T47D (cell line): ENCODE results near the gene CD163.
"Not testable (repeated sequence)": the region's sequence is repeated elsewhere in the genome, so short reads cannot be mapped to it uniquely, and the experiment has no call there.

Source experiments
- DNase-seq, 2 experiments: peaks; one replicate each; pipeline versions ENCODE4 v3.0.0 to v3.0.0-alpha.2; 2011 to 2012; ENCODE audit warnings: low read depth in 1 of 2, low spot score in 1 of 2
- JUND ChIP-seq: IDR thresholded peaks from 2 replicates; pipeline ENCODE4 v1.6.1; 2012; ENCODE audit warnings: low read depth
- in situ Hi-C: cut with HindIII; loops from 2 replicates; pipeline ENCODE4 v1.10.0; 2016; ENCODE audit warnings: low sequenced_read_pairs, low pct_unique_long_range_greater_than_20kb

CD163 gene

DNA sequence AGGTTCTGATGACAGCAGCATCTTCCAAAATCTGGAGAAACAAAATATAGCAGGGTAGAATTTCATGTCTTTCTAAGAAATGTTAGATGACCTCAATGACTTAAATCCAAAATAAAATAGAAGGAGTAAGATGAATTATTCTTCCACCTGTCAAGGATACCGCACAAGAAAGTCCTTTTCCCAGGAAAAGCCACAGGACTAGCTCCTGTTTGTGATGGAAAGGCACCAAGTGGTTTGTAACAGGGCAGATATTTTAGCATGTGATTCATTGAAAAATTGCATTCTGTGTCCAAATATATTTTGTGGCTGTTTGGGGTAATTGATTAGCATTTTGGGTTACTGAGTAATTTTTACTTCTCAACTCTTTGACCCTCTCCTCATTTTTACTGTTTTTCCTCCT is 62.4 kb downstream of the CD163 start:
- DNase-seq, result no peak
- in situ Hi-C loops, result no loop called here
- no peak for TF ChIP-seq JUND

DNA sequence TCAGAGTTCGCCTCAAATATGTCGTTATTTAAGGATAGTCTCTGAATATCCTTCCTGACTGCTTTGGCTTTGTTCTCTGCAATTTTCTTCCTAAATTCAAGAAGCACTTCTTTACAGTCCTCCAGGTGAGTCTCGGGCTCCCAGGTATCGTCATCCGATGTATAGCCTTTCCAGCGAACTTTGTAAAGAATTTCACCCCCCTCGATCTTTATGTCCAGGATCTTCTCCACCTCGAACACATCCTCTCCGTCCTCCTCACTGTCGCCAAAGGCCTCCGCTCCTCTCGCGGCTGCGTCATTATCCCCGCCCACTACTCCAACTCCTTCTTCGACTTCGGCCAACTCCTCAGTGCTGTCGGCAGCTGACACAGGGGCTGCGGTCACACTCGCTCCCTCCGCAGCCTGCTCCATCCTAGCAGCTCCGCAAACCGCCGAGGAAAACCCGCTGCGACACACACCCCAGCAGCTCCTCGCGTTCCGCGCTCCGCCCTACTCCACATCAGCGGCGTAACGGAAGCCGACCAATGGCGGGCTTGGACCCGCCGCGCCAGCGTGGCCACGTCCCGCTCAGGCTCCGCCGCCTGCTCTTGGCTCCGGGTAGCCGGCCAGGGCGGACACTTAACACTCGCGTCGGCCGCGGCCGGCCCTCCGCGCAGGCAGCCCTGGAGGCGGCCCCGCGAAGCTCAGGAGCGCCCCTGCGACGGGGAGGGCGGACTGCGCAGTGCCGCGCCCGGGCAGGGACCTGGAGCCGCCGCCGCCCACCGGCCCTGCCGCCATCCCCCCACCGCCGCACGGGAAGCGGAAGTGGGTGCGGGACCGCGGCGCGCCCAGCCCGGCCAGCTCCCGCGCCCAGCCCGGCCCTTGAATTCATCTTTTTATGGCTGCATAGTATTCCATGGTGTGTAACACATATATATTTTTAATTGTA is 63.7 kb downstream of the CD163 start:
- TF ChIP-seq JUND, result no peak
- no peak for DNase-seq

DNA sequence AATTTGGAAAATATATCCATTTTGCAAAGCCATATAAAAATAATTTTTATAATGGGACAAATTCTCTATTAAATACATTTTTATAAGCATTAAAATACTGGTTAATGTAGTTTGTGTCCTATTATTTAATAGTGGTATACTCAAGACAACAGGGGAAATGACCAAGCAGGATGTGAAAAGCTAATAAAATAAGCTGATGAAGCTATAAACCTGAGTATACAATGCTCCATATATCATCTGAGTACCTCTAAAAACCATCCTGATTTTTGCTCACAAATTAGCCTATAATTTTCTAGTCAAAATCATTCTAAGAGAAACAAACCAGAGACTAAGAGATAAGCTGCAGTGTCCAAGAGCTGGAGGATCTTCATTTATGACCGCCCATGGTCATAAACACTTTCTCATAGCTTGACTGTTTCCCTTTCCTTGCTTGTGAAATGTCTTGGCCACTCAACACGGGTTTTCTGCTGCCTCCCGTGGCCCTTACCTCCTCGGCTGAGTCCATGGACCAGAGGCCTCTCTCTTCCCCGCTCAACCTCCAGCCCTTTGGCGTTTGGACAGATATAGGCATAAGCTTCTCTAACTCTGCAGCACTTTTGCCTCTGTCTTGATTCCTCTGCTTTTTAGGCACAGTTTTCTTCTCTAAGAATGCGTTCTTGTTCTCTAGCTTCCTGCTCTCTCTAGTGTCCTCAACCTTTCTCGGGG is 65.1 kb downstream of the CD163 start:
- in situ Hi-C loops, DNase-seq: not testable (repeated sequence)

More for the DNA sequence above, 63.7 kb downstream of the CD163 start:
- in situ Hi-C loops, result no loop called here

DNA sequence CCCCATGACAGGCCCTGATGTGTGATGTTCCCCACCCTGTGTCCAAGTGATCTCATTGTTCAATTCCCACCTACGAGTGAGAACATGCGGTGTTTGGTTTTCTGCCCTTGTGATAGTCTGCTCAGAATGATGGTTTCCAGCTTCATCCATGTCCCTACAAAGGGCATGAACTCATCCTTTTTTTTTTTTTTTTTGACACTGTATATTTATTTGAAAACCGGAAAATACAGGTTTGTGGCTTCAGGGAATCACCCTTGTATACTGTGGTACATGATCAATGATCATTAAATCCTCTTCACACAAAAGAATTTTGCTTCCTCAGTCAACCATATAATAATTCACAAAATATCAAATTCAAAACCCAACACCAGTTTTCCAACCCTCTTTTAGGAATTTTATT is 66.1 kb downstream of the CD163 start:
- DNase-seq, in situ Hi-C loops: not testable (repeated sequence)

DNA sequence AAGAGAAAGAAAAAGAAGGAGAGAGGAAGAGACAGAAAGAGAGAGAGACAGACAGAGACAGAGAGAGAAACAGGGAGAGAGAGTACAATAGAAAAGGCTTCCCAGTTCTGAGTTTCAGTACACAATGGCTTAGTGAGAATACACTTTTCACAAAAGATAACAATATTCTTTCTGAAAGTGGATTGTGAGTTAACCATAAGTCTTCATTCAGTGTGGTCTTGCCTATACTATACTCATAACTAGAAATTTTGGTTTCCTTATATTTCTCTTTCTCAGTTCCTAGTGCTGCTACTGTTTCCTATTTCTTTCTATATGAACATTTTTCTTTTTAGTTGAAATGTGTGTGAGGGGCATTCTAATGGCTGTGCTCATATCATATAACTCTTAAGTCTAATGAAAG is 68.9 kb downstream of the CD163 start:
- in situ Hi-C loops, result no loop called here
- TF ChIP-seq JUND, result no peak
- DNase-seq, result no peak

DNA sequence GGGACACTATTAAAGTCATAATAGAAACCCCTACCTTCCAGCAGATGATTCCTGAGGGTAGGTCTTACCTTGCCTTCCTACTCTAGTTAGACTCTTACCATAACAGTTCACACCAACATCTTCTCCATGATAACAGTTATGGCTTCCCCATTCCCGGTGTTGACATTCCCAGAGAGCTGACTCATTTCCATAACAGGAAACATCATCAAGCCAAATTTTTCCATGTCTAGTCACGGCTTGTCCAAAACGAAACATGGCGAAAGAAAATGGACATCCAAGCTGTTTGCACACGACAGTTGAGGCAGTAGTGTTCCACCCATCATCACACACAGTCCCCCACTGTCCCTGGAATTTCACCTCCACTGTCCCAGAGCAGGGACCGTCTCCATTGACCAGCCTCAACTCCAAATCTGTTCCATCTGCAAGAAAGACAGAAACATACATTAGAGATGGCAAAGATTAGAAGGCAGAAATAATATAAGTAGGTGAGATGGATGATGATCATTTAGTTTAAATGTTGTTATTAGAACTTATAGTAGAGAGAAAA is 70.2 kb downstream of the CD163 start:
- TF ChIP-seq JUND, result no peak
- no peak for DNase-seq
- in situ Hi-C loops, result no loop called here

DNA sequence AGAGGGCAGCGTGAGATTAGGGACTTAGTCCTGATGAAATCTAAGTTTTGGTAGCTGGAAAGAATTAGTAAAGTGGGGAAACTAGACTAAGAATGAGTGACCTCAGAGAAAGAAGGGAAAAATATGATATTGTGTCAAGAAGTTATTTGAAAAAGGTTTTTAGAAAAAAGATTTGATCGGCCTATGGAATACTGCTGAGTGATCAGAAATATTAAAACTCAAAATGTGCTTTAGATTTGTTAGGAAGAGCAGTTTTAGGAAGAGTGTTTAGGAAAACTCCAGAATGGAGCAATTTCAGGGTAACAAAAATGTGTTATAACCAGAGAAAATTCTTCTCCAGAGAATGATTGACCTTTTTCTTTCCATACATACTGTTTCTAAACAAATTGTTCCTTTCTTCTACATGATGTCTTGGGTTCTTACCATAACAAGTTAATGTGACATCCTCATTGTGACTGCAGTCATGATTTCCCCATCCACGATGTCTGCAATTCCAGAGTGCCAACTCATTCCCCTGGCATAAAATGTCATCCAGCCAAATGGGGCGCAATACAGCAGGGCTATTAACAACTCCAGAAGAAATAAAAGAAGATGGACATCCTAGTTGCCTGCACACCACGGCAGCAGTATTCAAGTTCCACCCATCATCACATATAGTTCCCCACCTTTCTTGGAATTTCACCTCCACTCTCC is 71.4 kb downstream of the CD163 start:
- DNase-seq, result no peak
- TF ChIP-seq JUND, result no peak
- in situ Hi-C loops, result no loop called here
